ENCODE results near the gene FARP2.

GRCh38 chr2:241467777-241468475 is 111.8 kb downstream of the FARP2 start:
- TF ChIP-seq CTCF (IDR thresholded peaks at IDR 0.05) (no peak), POLR2AphosphoS5 (IDR thresholded peaks at IDR 0.05) (no peak), POLR2A (IDR thresholded peaks at IDR 0.05; ENCODE audit: low read depth) (no peak)

All from esophagus muscularis mucosa (tissue), 3 donors.